Fibroblast of skin of right biceps (primary cell): Measurements from ENCODE around the gene ZNF33A.
"Not testable (repeated sequence)": the region's sequence is repeated elsewhere in the genome, so short reads cannot be mapped to it uniquely, and the experiment has no call there.

ENCODE experiments used
- DNase-seq: peaks from one replicate; pipeline ENCODE4 v3.0.0-alpha.2; 2013

Gene ZNF33A

GRCh38 chr10:38047666-38048065, 37.2 kb downstream of the ZNF33A start:
- peak; percentile 3 for DNase-seq

GRCh38 chr10:38050212-38050611, 39.7 kb downstream of the ZNF33A start:
- DNase-seq, result no peak

- peak; percentile 73 for DNase-seq
Measured at GRCh38 chr10:38054361-38054797, 43.9 kb downstream of the ZNF33A start.

- DNase-seq, result peak; percentile 3
Measured at GRCh38 chr10:38055274-38055894, 44.9 kb downstream of the ZNF33A start.

- DNase-seq, result peak; percentile 34
Measured at GRCh38 chr10:38069663-38070062, 59.2 kb downstream of the ZNF33A start.

GRCh38 chr10:38070501-38070900, 60.0 kb downstream of the ZNF33A start:
- DNase-seq, result no peak

GRCh38 chr10:38072552-38072951, 62.1 kb downstream of the ZNF33A start:
- DNase-seq, result no peak

- no peak for DNase-seq
Measured at GRCh38 chr10:38076687-38077086, 66.2 kb downstream of the ZNF33A start.

GRCh38 chr10:38093318-38093717, 82.8 kb downstream of the ZNF33A start:
- not testable (repeated sequence) for DNase-seq

GRCh38 chr10:38093816-38094157, 83.3 kb downstream of the ZNF33A start:
- no peak for DNase-seq

GRCh38 chr10:38094158-38094926, 83.9 kb downstream of the ZNF33A start, which contains the start of gene ZNF37A:
Gene ZNF37A, plus strand, starts transcription at chr10:38094337. Its CDS starts 2,281 bp downstream, at chr10:38096618.
- DNase-seq, result peak; percentile 97

GRCh38 chr10:38094927-38095574, 84.6 kb downstream of the ZNF33A start:
- no peak for DNase-seq

GRCh38 chr10:38102880-38103279, 92.4 kb downstream of the ZNF33A start:
- no peak for DNase-seq

GRCh38 chr10:38103756-38104155, 93.3 kb downstream of the ZNF33A start:
- no peak for DNase-seq

GRCh38 chr10:38112159-38112558, 101.7 kb downstream of the ZNF33A start:
- no peak for DNase-seq
